Measurements from ENCODE around the gene TMPRSS7.
"Not testable (repeated sequence)": the region's sequence is repeated elsewhere in the genome, so short reads cannot be mapped to it uniquely, and the experiment has no call there.

Gene TMPRSS7

GRCh38 chr3:112030901-112031300 lies 3.6 kb upstream of the TMPRSS7 start:
- Histone ChIP-seq H3K9me3 (ENCODE audit: insufficient read depth, low read length) (no peaks in the 10 kb centered on the region), H3K4me3 (ENCODE audit: insufficient read depth, low read length, poor library complexity, severe bottlenecking) (no peak overlapping the region), H3K79me2 (ENCODE audit: insufficient read depth, low read length) (no peaks in the 10 kb centered on the region), H3F3A (ENCODE audit: insufficient read depth) (no peaks in the 10 kb centered on the region), H3K36me3 (ENCODE audit: low read length) (no peaks in the 10 kb centered on the region), H3K27me3 (ENCODE audit: low read length) (no peaks in the 10 kb centered on the region), H3K9ac (ENCODE audit: low read length) (no peak overlapping the region), H3K27ac (ENCODE audit: low read depth, low read length) (no peak overlapping the region), H4K20me1 (ENCODE audit: low read depth, low read length) (no peaks in the 10 kb centered on the region), H3K9me2 (replicated peaks; ENCODE audit: insufficient read depth, low read length) (no peaks in the 10 kb centered on the region), H3K4me2 (ENCODE audit: low read depth, low read length, poor library complexity, severe bottlenecking) (no peak overlapping the region), H2AFZ (ENCODE audit: low read depth, low read length, severe bottlenecking) (no peak overlapping the region)
- TF ChIP-seq CTCF (IDR thresholded peaks at IDR 0.05; ENCODE audit: insufficient read depth, low read length, poor library complexity, severe bottlenecking) (no peak), EZH2phosphoT487 (conservative IDR thresholded peaks at IDR 0.05; ENCODE audit: low read length) (no peak)

GRCh38 chr3:112032098-112032731 lies 2.3 kb upstream of the TMPRSS7 start:
- Histone ChIP-seq H3K4me3 (ENCODE audit: insufficient read depth, low read length, poor library complexity, severe bottlenecking) (no peak overlapping the region), H3F3A (ENCODE audit: insufficient read depth) (no peaks in the 10 kb centered on the region), H3K36me3 (ENCODE audit: low read length) (no peaks in the 10 kb centered on the region), H4K20me1 (ENCODE audit: low read depth, low read length) (no peaks in the 10 kb centered on the region), H2AFZ (ENCODE audit: low read depth, low read length, severe bottlenecking) (no peak overlapping the region), H3K79me2 (ENCODE audit: insufficient read depth, low read length) (no peaks in the 10 kb centered on the region), H3K9me3 (ENCODE audit: insufficient read depth, low read length) (no peaks in the 10 kb centered on the region), H3K9ac (ENCODE audit: low read length) (no peak overlapping the region), H3K27ac (ENCODE audit: low read depth, low read length) (no peak overlapping the region), H3K4me2 (ENCODE audit: low read depth, low read length, poor library complexity, severe bottlenecking) (no peak overlapping the region), H3K27me3 (ENCODE audit: low read length) (no peaks in the 10 kb centered on the region), H3K9me2 (replicated peaks; ENCODE audit: insufficient read depth, low read length) (no peaks in the 10 kb centered on the region)
- no peak for TF ChIP-seq CTCF (IDR thresholded peaks at IDR 0.05; ENCODE audit: insufficient read depth, low read length, poor library complexity, severe bottlenecking)
- no peak for TF ChIP-seq EZH2phosphoT487 (conservative IDR thresholded peaks at IDR 0.05; ENCODE audit: low read length)

GRCh38 chr3:112035241-112035640 lies 705 bp downstream of the TMPRSS7 start:
- H3K9me3 ChIP-seq (ENCODE audit: insufficient read depth, low read length): no peaks in the 10 kb centered on the region
- TF ChIP-seq CTCF (IDR thresholded peaks at IDR 0.05; ENCODE audit: insufficient read depth, low read length, poor library complexity, severe bottlenecking): no peak
- TF ChIP-seq EZH2phosphoT487 (conservative IDR thresholded peaks at IDR 0.05; ENCODE audit: low read length): no peak
- no peak overlapping the region for H3K4me2 ChIP-seq (ENCODE audit: low read depth, low read length, poor library complexity, severe bottlenecking)
- H3K9ac ChIP-seq (ENCODE audit: low read length): no peak overlapping the region
- H2AFZ ChIP-seq (ENCODE audit: low read depth, low read length, severe bottlenecking): no peak overlapping the region
- H3K4me3 ChIP-seq (ENCODE audit: insufficient read depth, low read length, poor library complexity, severe bottlenecking): no peak overlapping the region
- H3K36me3 ChIP-seq (ENCODE audit: low read length): no peaks in the 10 kb centered on the region
- H3K9me2 ChIP-seq (replicated peaks; ENCODE audit: insufficient read depth, low read length): no peaks in the 10 kb centered on the region
- H3K27ac ChIP-seq (ENCODE audit: low read depth, low read length): no peak overlapping the region
- H4K20me1 ChIP-seq (ENCODE audit: low read depth, low read length): no peaks in the 10 kb centered on the region
- no peaks in the 10 kb centered on the region for H3K27me3 ChIP-seq (ENCODE audit: low read length)
- H3K79me2 ChIP-seq (ENCODE audit: insufficient read depth, low read length): no peaks in the 10 kb centered on the region
- H3F3A ChIP-seq (ENCODE audit: insufficient read depth): no peaks in the 10 kb centered on the region

- not testable (repeated sequence) for H2AFZ ChIP-seq (ENCODE audit: low read depth, low read length, severe bottlenecking)
These were observed 2.7 kb downstream of the TMPRSS7 start for GRCh38 chr3:112037194-112037593.

More at GRCh38 chr3:112037194-112037593, 2.7 kb downstream of the TMPRSS7 start:
- not testable (repeated sequence) for H3K27me3 ChIP-seq (ENCODE audit: low read length); H4K20me1 ChIP-seq (ENCODE audit: low read depth, low read length); H3K9me3 ChIP-seq (ENCODE audit: insufficient read depth, low read length); H3K9ac ChIP-seq (ENCODE audit: low read length); H3K9me2 ChIP-seq (replicated peaks; ENCODE audit: insufficient read depth, low read length); H3K79me2 ChIP-seq (ENCODE audit: insufficient read depth, low read length); H3K36me3 ChIP-seq (ENCODE audit: low read length); H3F3A ChIP-seq (ENCODE audit: insufficient read depth); H3K27ac ChIP-seq (ENCODE audit: low read depth, low read length); H3K4me3 ChIP-seq (ENCODE audit: insufficient read depth, low read length, poor library complexity, severe bottlenecking); H3K4me2 ChIP-seq (ENCODE audit: low read depth, low read length, poor library complexity, severe bottlenecking)

All from SU-DHL-6 (cell line).